CD14-positive monocyte (primary cell): ENCODE data around the gene RALBP1. TPM values are rescaled to one million over a fixed set of nuclear protein-coding genes. Genes with fewer than 3 reads are reported as not detected.

ENCODE experiments used
- DNase-seq, 3 donors: peaks; one replicate each; pipeline ENCODE4 v3.0.0-alpha.2; 2011 to 2022
- H2AFZ ChIP-seq: 2 replicates; pipeline ENCODE4 v1.6.0; 2012; ENCODE audit warnings: mild to moderate bottlenecking, low read depth, low read length, inconsistent platforms; ENCODE audit not compliant: insufficient read depth, poor library complexity, severe bottlenecking
- H3K27ac ChIP-seq, 2 donors: 1 replicate in 1 of 2; 2 replicates in 1 of 2; pipeline ENCODE4 v1.5.1; 2012 to 2013; ENCODE audit warnings: low read length in 2 of 2, control low read depth in 1 of 2, inconsistent platforms in 1 of 2, low read depth in 1 of 2, mild to moderate bottlenecking in 1 of 2
- H3K27me3 ChIP-seq, 2 donors: one replicate each; pipeline versions ENCODE4 v1.6.0 to v1.6.1; 2011 to 2013; ENCODE audit warnings: low read length in 2 of 2; ENCODE audit not compliant: control insufficient read depth in 2 of 2, insufficient read depth in 2 of 2
- H3K36me3 ChIP-seq, 2 donors: replicated peaks in 1 of 2; 1 replicate in 1 of 2; 2 replicates in 1 of 2; pipeline versions ENCODE4 v1.5.1 to v1.6.1; 2012 to 2013; ENCODE audit warnings: low read length in 2 of 2, control low read depth in 1 of 2, inconsistent platforms in 1 of 2, mild to moderate bottlenecking in 1 of 2; ENCODE audit not compliant: insufficient read depth in 2 of 2, control insufficient read depth in 1 of 2
- H3K4me1 ChIP-seq, 2 donors: 1 replicate in 1 of 2; 2 replicates in 1 of 2; pipeline versions ENCODE4 v1.5.1 to v1.6.1; 2012 to 2013; ENCODE audit warnings: low read length in 2 of 2, control low read depth in 1 of 2, inconsistent platforms in 1 of 2, mild to moderate bottlenecking in 1 of 2, moderate library complexity in 1 of 2; ENCODE audit not compliant: insufficient read depth in 2 of 2, control insufficient read depth in 1 of 2
- H3K4me2 ChIP-seq: replicated peaks from 2 replicates; pipeline ENCODE3; 2012; ENCODE audit warnings: low read length, moderate library complexity, mild to moderate bottlenecking; ENCODE audit not compliant: poor library complexity, severe bottlenecking; ENCODE audit errors: extremely low read depth
- H3K4me3 ChIP-seq, 3 experiments: fragments of 200-600 bp in 1 of 3; sonication (generic) in 1 of 3; replicated peaks in 1 of 3; 1 replicate in 2 of 3; 2 replicates in 1 of 3; pipeline ENCODE4 v1.5.1; 2011 to 2013; ENCODE audit warnings: low read length in 3 of 3, mild to moderate bottlenecking in 3 of 3, control low read depth in 2 of 3, low read depth in 2 of 3, inconsistent platforms in 1 of 3, moderate library complexity in 1 of 3
- H3K79me2 ChIP-seq: 2 replicates; pipeline ENCODE4 v1.6.0; 2012; ENCODE audit warnings: mild to moderate bottlenecking, control low read depth, inconsistent platforms, low read length, moderate library complexity; ENCODE audit not compliant: insufficient read depth
- H3K9ac ChIP-seq: 2 replicates; pipeline ENCODE4 v1.6.0; 2017; ENCODE audit warnings: low read length, mild to moderate bottlenecking; ENCODE audit not compliant: insufficient read depth, poor library complexity, severe bottlenecking
- H3K9me3 ChIP-seq, 2 donors: replicated peaks in 1 of 2; 1 replicate in 1 of 2; 2 replicates in 1 of 2; pipeline versions ENCODE4 v1.5.1 to v1.6.1; 2012 to 2013; ENCODE audit warnings: low read length in 2 of 2, control low read depth in 1 of 2; ENCODE audit not compliant: control insufficient read depth in 1 of 2, insufficient read depth in 1 of 2
- H4K20me1 ChIP-seq: 2 replicates; pipeline ENCODE4 v1.6.0; 2012; ENCODE audit warnings: mild to moderate bottlenecking, low read length, control low read depth, moderate library complexity; ENCODE audit not compliant: insufficient read depth
- H3K27ac Mint-ChIP-seq, 7 donors: one replicate each; pipeline ENCODE4 v1.8.0; 2020; ENCODE audit warnings: mild to moderate bottlenecking in 7 of 7, mixed read lengths in 7 of 7, moderate library complexity in 6 of 7, inconsistent platforms in 2 of 7
- H3K27me3 Mint-ChIP-seq, 3 donors: one replicate each; pipeline ENCODE4 v1.8.0; 2021 to 2022; ENCODE audit warnings: low read depth in 3 of 3, mild to moderate bottlenecking in 3 of 3, mixed read lengths in 3 of 3, moderate library complexity in 3 of 3, inconsistent platforms in 1 of 3
- H3K36me3 Mint-ChIP-seq, 2 donors: one replicate each; pipeline ENCODE4 v1.8.0; 2020; ENCODE audit warnings: mixed read lengths in 2 of 2, inconsistent platforms in 1 of 2, mild to moderate bottlenecking in 1 of 2
- H3K4me1 Mint-ChIP-seq: one replicate; pipeline ENCODE4 v1.8.0; 2020; ENCODE audit warnings: mild to moderate bottlenecking, mixed read lengths
- H3K4me3 Mint-ChIP-seq, 2 donors: one replicate each; pipeline ENCODE4 v1.8.0; 2020; ENCODE audit warnings: mild to moderate bottlenecking in 2 of 2, mixed read lengths in 2 of 2, moderate library complexity in 1 of 2
- H3K9me3 Mint-ChIP-seq, 7 donors: one replicate each; pipeline ENCODE4 v1.8.0; 2020 to 2022; ENCODE audit warnings: mixed read lengths in 7 of 7, mild to moderate bottlenecking in 6 of 7, moderate library complexity in 6 of 7, inconsistent platforms in 2 of 7
- CTCF ChIP-seq: fragments of 200-600 bp; IDR thresholded peaks from one replicate; pipeline ENCODE4 v1.8.0; 2022; ENCODE audit warnings: antibody characterized with exemption, mild to moderate bottlenecking
- WGBS: methylation state at CpG from one replicate; pipeline ENCODE4 v1.1.5; 2013; ENCODE audit warnings: missing lambda C conversion rate; ENCODE audit not compliant: insufficient coverage; 5-methylcytosine and 5-hydroxymethylcytosine counted together
- intact Hi-C, 2 donors: fragments of 100-400 bp; cut with micrococcal nuclease; formaldehyde crosslinking; loops; one replicate each; pipeline versions ENCODE4 v1.15.0 to v1.15.1; 2023
- polyA plus RNA-seq, 3 donors: library from polyadenylated mRNA; depleted of rRNA in 1 of 3; unstranded in 2 of 3; stranded (reverse) in 1 of 3; fragments of 300-500 nt in 2 of 3; fragments of >200 nt in 1 of 3; fragmentation: Illumina TruSeq in 2 of 3; gene quantifications; 1 replicate in 2 of 3; 2 replicates in 1 of 3; pipeline ENCODE4 v1.2.3, GENCODE V29; 2012 to 2021

Gene RALBP1
- polyA plus RNA-seq, 3 donors, result 21.5 to 36.0 (median 32.8) TPM

GRCh38 chr18:9547782-9548181 lies 72.5 kb downstream of the RALBP1 start:
- no peak for TF ChIP-seq CTCF
- Histone ChIP-seq H3K27me3 (no peaks in the 10 kb centered on the region), H3K79me2 (no peaks in the 10 kb centered on the region), H3K4me3 (no peak overlapping the region), H4K20me1 (peaks cover 18% of the 10 kb centered on the region), H3K9ac (no peak overlapping the region), H3K36me3 (peaks cover 75 to 84% of the 10 kb centered on the region in 2 donors), H2AFZ (no peak overlapping the region), H3K4me2 (no peak overlapping the region), H3K4me1 (no peaks in the 10 kb centered on the region), H3K9me3 (no peaks in the 10 kb centered on the region), H3K27ac (no peak overlapping the region)
- H3K4me3 Mint-ChIP-seq, result no peak overlapping the region
- 100% methylated on average over 4 of the region's 7 CpGs for WGBS
- H3K27me3 Mint-ChIP-seq, result peaks cover 0 to 3% (median 2%) of the 10 kb centered on the region in 3 donors
- intact Hi-C loops, result no loop called here
- peaks cover 0 to 2% (median 0%) of the 10 kb centered on the region in 7 donors for H3K9me3 Mint-ChIP-seq
- H3K36me3 Mint-ChIP-seq, result peaks cover 70 to 76% of the 10 kb centered on the region in 2 donors
- no peak for DNase-seq
- no peak overlapping the region for H3K27ac Mint-ChIP-seq
- no peaks in the 10 kb centered on the region for H3K4me1 Mint-ChIP-seq

DNA sequence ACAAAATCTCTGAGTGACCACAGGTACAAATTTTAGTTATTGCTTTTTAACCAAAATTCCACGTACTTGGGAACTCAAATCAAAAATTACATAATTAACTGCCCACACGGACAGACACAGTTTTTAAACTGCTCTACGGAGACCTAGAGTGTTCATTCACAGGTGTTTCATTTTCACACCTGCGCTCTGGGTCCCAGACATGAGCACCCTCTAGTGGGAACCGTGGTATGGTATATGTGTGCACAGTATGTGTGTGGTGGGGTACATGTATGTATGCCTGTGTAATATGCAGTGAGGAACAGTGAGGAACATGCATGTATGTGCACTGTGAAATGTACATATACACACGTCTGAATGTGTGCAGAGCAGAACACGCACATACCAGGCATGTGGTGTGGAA lies 74.1 kb downstream of the RALBP1 start:
- Mint-ChIP-seq H3K4me1 (no peaks in the 10 kb centered on the region), H3K36me3 (peaks cover 84 to 93% of the 10 kb centered on the region in 2 donors), H3K9me3 (peaks cover 0 to 5% (median 3%) of the 10 kb centered on the region in 7 donors), H3K27ac (no peak overlapping the region), H3K4me3 (no peak overlapping the region), H3K27me3 (peaks cover 0 to 2% (median 0%) of the 10 kb centered on the region in 3 donors)
- H2AFZ ChIP-seq, result no peak overlapping the region
- intact Hi-C loops, result no loop called here
- no peak overlapping the region for H3K9ac ChIP-seq
- no peaks in the 10 kb centered on the region for H3K79me2 ChIP-seq
- peaks cover 88 to 100% of the 10 kb centered on the region in 2 donors for H3K36me3 ChIP-seq
- no peak overlapping the region for H3K27ac ChIP-seq
- 98% methylated on average over 7 of the region's 7 CpGs for WGBS
- DNase-seq, result no peak
- no peak for TF ChIP-seq CTCF
- no peaks in the 10 kb centered on the region for H3K4me1 ChIP-seq
- peaks cover 14% of the 10 kb centered on the region for H4K20me1 ChIP-seq
- no peak overlapping the region for H3K4me2 ChIP-seq
- H3K9me3 ChIP-seq, result no peaks in the 10 kb centered on the region
- H3K4me3 ChIP-seq, result no peak overlapping the region
- H3K27me3 ChIP-seq, result no peaks in the 10 kb centered on the region
